GM12891 (cell line): ENCODE results near the gene ATP2B2.

Source experiments
- POLR2A ChIP-seq: IDR thresholded peaks from 2 replicates; pipeline ENCODE4 v1.6.1; 2011; ENCODE audit warnings: low read depth, low read length, control low read depth
- POLR2AphosphoS5 ChIP-seq: IDR thresholded peaks from 2 replicates; pipeline ENCODE4 v1.6.1; 2011; ENCODE audit warnings: low read depth, low read length, control low read depth
- TAF1 ChIP-seq: IDR thresholded peaks from 2 replicates; pipeline ENCODE4 v1.6.1; 2011; ENCODE audit warnings: low read depth, low read length, control low read depth

- TF ChIP-seq POLR2AphosphoS5: no peak
- TF ChIP-seq TAF1: no peak
- no peak for TF ChIP-seq POLR2A
Measured at GRCh38 chr3:10449436-10449835, 56.0 kb downstream of the ATP2B2 start.
